ENCODE data around the gene TDRD3. TPM values are rescaled to one million over a fixed set of nuclear protein-coding genes. Genes with fewer than 3 reads are reported as not detected.

Gene TDRD3
- polyA plus RNA-seq, 1 of the 3 experiments (the other 2 are of a cell fraction): 3.8 TPM

DNA sequence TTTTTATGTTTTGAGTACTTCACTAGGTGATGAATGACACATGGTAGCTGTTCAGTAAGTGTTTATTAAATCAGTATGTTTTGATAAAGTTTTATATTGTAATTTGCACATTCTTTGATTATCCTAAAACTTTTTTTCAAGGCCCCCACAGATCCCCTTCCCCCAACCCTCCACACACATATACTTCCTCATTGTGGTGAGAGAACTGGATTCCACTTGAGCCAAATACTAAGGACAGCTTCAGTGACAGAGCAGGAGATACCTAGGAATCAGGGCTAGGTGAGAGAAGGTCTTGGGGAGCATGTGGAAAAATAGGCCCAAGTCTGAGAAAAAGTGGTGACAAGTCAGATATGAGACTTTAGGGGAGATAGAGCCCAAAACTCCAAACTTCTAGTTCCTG lies 174.6 kb downstream of the TDRD3 start:
- Histone ChIP-seq H3K4me3 (ENCODE audit: low read depth in 2 of 2, low read length in 1 of 2) (no peak overlapping the region), H3K4me2 (no peak overlapping the region), H2AFZ (ENCODE audit: low read depth) (no peak overlapping the region), H3K9me3 (no peaks in the 10 kb centered on the region), H3K79me2 (ENCODE audit: insufficient read depth) (no peaks in the 10 kb centered on the region), H3K36me3 (replicated peaks in 1 of 2; ENCODE audit: control insufficient read depth in 1 of 2, insufficient read depth in 2 of 2, low read length in 1 of 2) (peaks cover 6 to 11% of the 10 kb centered on the region in 2 experiments), H3K27ac (ENCODE audit: low read depth in 2 of 2, low read length in 1 of 2) (no peak overlapping the region), H3K4me1 (ENCODE audit: control insufficient read depth in 1 of 2, insufficient read depth in 2 of 2, low read depth in 1 of 2, low read length in 1 of 2) (peaks cover 0 to 13% of the 10 kb centered on the region in 2 experiments; a peak in 1 of 4 replicates), H3K27me3 (ENCODE audit: insufficient read depth) (no peaks in the 10 kb centered on the region), H4K20me1 (ENCODE audit: insufficient read depth) (no peaks in the 10 kb centered on the region), H3F3A (replicated peaks; ENCODE audit: insufficient read depth) (no peaks in the 10 kb centered on the region), H3K9ac (no peak overlapping the region), H3K9me2 (no peaks in the 10 kb centered on the region)
- DNase-seq: no peak
- CTCF ChIA-PET: interaction anchor here (1.3 kb wide), 1 partner anchor 11 kb away, joined by 3 read pairs; no protein-coding TSS in a partner anchor
- no peak for TF ChIP-seq YY1 (IDR thresholded peaks at IDR 0.05; ENCODE audit: low read depth)
- no peak for TF ChIP-seq FOXJ3 (CRISPR knock-in tag; IDR thresholded peaks at IDR 0.05)
- no peak for TF ChIP-seq ELF1 (IDR thresholded peaks at IDR 0.05)
- TF ChIP-seq, protein P1, sequence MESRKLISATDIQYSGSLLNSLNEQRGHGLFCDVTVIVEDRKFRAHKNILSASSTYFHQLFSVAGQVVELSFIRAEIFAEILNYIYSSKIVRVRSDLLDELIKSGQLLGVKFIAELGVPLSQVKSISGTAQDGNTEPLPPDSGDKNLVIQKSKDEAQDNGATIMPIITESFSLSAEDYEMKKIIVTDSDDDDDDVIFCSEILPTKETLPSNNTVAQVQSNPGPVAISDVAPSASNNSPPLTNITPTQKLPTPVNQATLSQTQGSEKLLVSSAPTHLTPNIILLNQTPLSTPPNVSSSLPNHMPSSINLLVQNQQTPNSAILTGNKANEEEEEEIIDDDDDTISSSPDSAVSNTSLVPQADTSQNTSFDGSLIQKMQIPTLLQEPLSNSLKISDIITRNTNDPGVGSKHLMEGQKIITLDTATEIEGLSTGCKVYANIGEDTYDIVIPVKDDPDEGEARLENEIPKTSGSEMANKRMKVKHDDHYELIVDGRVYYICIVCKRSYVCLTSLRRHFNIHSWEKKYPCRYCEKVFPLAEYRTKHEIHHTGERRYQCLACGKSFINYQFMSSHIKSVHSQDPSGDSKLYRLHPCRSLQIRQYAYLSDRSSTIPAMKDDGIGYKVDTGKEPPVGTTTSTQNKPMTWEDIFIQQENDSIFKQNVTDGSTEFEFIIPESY (IDR thresholded peaks at IDR 0.05; ENCODE audit: borderline replicate concordance, low read depth): no peak
- TF ChIP-seq, protein P2, sequence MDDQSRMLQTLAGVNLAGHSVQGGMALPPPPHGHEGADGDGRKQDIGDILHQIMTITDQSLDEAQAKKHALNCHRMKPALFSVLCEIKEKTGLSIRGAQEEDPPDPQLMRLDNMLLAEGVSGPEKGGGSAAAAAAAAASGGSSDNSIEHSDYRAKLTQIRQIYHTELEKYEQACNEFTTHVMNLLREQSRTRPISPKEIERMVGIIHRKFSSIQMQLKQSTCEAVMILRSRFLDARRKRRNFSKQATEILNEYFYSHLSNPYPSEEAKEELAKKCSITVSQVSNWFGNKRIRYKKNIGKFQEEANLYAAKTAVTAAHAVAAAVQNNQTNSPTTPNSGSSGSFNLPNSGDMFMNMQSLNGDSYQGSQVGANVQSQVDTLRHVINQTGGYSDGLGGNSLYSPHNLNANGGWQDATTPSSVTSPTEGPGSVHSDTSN (IDR thresholded peaks at IDR 0.05): no peak
- no peak for TF ChIP-seq TCF12 (IDR thresholded peaks at IDR 0.05)
- POLR2A ChIA-PET: no interaction called here

- peaks cover 0 to 13% of the 10 kb centered on the region in 2 experiments; a peak in 1 of 4 replicates for H3K4me1 ChIP-seq (ENCODE audit: control insufficient read depth in 1 of 2, insufficient read depth in 2 of 2, low read depth in 1 of 2, low read length in 1 of 2)
- CTCF ChIA-PET: interaction anchor here (0.6 to 1.3 kb wide), 3 partner anchors 9 to 380 kb away, joined by 3 to 5 read pairs (median 3); no protein-coding TSS in a partner anchor
- WGBS (ENCODE audit: low lambda C conversion rate): 69% methylated on average over 5 of the region's 5 CpGs
Measured at GRCh38 chr13:60572003-60572798, 175.2 kb downstream of the TDRD3 start.

More at GRCh38 chr13:60572003-60572798, 175.2 kb downstream of the TDRD3 start:
- H3K4me3 ChIP-seq (ENCODE audit: low read depth in 2 of 2, low read length in 1 of 2): no peak overlapping the region
- H3F3A ChIP-seq (replicated peaks; ENCODE audit: insufficient read depth): no peaks in the 10 kb centered on the region
- H3K27me3 ChIP-seq (ENCODE audit: insufficient read depth): no peaks in the 10 kb centered on the region
- TF ChIP-seq EZH2phosphoT487 (IDR thresholded peaks at IDR 0.05; ENCODE audit: borderline replicate concordance, low read depth) (no peak), GABPA (IDR thresholded peaks at IDR 0.05; ENCODE audit: low read depth) (no peak), MEF2A (IDR thresholded peaks at IDR 0.05; ENCODE audit: borderline replicate concordance, low read depth) (no peak), REST (IDR thresholded peaks at IDR 0.05; ENCODE audit: low read depth, low read length) (no peak), FOXM1 (IDR thresholded peaks at IDR 0.05; ENCODE audit: low read depth) (no peak), IRF3 (IDR thresholded peaks at IDR 0.05; ENCODE audit: low read depth, low read length) (no peak), YY1 (IDR thresholded peaks at IDR 0.05; ENCODE audit: low read depth) (no peak), NRF1 (IDR thresholded peaks at IDR 0.05; ENCODE audit: low read depth, low read length) (no peak), RAD21 (IDR thresholded peaks at IDR 0.05; ENCODE audit: low read length) (no peak), USF2 (IDR thresholded peaks at IDR 0.05; ENCODE audit: borderline replicate concordance, low read depth, low read length) (no peak), RXRA (IDR thresholded peaks at IDR 0.05; ENCODE audit: borderline replicate concordance, low read depth) (no peak)
- TF ChIP-seq, protein P2 (IDR thresholded peaks at IDR 0.05): no peak
- POLR2A ChIA-PET: no interaction called here
- H2AFZ ChIP-seq (ENCODE audit: low read depth): no peak overlapping the region
- H3K79me2 ChIP-seq (ENCODE audit: insufficient read depth): no peaks in the 10 kb centered on the region
- H3K36me3 ChIP-seq (replicated peaks in 1 of 2; ENCODE audit: control insufficient read depth in 1 of 2, insufficient read depth in 2 of 2, low read length in 1 of 2): peaks cover 2 to 11% of the 10 kb centered on the region in 2 experiments
- H4K20me1 ChIP-seq (ENCODE audit: insufficient read depth): no peaks in the 10 kb centered on the region
- no peaks in the 10 kb centered on the region for H3K9me2 ChIP-seq
- no peak for DNase-seq
- H3K9ac ChIP-seq: no peak overlapping the region
- no peak overlapping the region for H3K27ac ChIP-seq (ENCODE audit: low read depth in 2 of 2, low read length in 1 of 2)
- no peaks in the 10 kb centered on the region for H3K9me3 ChIP-seq
- H3K4me2 ChIP-seq: no peak overlapping the region
